Vagina (tissue), 2 donors: ENCODE measurements around the gene CCSER1. TPM values are rescaled to one million over a fixed set of nuclear protein-coding genes. Genes with fewer than 3 reads are reported as not detected.

ENCODE experiments used
- DNase-seq, 2 donors: peaks; one replicate each; pipeline ENCODE4 v3.0.0-alpha.2; 2017; ENCODE audit errors: extremely low spot score in 2 of 2
- H3K27ac ChIP-seq: fragments of 200-600 bp; sonication (generic); one replicate; pipeline ENCODE4 v1.5.1; 2019
- H3K27me3 ChIP-seq: fragments of 200-600 bp; sonication (generic); one replicate; pipeline ENCODE4 v1.5.1; 2019
- H3K36me3 ChIP-seq, 2 donors: fragments of 200-600 bp; sonication (generic); one replicate each; pipeline ENCODE4 v1.5.1; 2017 to 2019
- H3K4me1 ChIP-seq: fragments of 200-600 bp; sonication (generic); one replicate; pipeline ENCODE4 v1.5.1; 2019
- H3K4me3 ChIP-seq, 2 donors: fragments of 200-600 bp; sonication (generic); 1 replicate in 1 of 2; 2 replicates in 1 of 2; pipeline ENCODE4 v1.5.1; 2016 to 2019
- H3K9me3 ChIP-seq: fragments of 200-600 bp; sonication (generic); one replicate; pipeline ENCODE4 v1.5.1; 2019
- POLR2A ChIP-seq, 2 donors: fragments of 450-650 bp; IDR thresholded peaks; one replicate each; pipeline ENCODE4 v1.6.1; 2017; ENCODE audit warnings: antibody characterized with exemption in 2 of 2, mild to moderate bottlenecking in 2 of 2, moderate library complexity in 2 of 2
- POLR2AphosphoS5 ChIP-seq, 2 donors: sonication (generic); formaldehyde crosslinking; IDR thresholded peaks; one replicate each; pipeline ENCODE4 v1.9.0; 2017; ENCODE audit warnings: antibody characterized with exemption in 2 of 2, mild to moderate bottlenecking in 2 of 2, low read depth in 1 of 2; ENCODE audit not compliant: insufficient read depth in 1 of 2
- intact Hi-C: fragments of 100-400 bp; cut with DNase I; formaldehyde crosslinking; loops from one replicate; pipeline ENCODE4 v1.15.1; 2023
- total RNA-seq: library from RNA; depleted of rRNA; stranded (reverse); fragments of >200 nt; gene quantifications from one replicate; pipeline ENCODE4 v1.2.3, GENCODE V29; 2016
- TF ChIP-seq, protein P1 (sequence below), 3 experiments: fragments of 450-650 bp in 2 of 3; fragments of 200-600 bp in 1 of 3; sonication (generic) in 1 of 3; IDR thresholded peaks; one replicate each; pipeline ENCODE4 v1.5.1; 2017 to 2019; ENCODE audit warnings: antibody characterized with exemption in 3 of 3, mild to moderate bottlenecking in 2 of 3, moderate library complexity in 2 of 3

Gene CCSER1
- total RNA-seq, 1 donor from 2014 or later: 8.1 TPM

DNA sequence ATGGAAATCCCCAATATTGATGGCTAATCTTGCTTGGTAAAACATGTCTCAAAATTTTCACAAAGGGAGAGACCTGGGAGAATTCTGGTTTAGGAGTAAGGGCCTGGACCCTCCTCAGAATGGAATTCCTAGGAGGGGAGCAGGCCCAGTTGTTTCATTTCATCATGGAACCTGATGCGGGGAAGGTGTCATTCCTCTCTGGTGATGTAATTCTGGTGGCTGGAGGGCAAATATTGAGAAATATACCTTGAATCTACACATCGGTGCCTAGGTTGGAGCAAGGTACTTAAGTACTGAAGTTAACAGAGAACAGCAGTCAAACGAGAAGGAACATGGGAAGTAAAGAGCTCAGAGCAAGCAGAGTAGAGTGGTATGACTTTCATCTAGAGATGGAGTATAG is 23.2 kb upstream of the CCSER1 start:
- no peak for DNase-seq
- H3K27ac ChIP-seq: no peak overlapping the region
- intact Hi-C loops: no loop called here
- H3K9me3 ChIP-seq: no peaks in the 10 kb centered on the region
- TF ChIP-seq, protein P1, sequence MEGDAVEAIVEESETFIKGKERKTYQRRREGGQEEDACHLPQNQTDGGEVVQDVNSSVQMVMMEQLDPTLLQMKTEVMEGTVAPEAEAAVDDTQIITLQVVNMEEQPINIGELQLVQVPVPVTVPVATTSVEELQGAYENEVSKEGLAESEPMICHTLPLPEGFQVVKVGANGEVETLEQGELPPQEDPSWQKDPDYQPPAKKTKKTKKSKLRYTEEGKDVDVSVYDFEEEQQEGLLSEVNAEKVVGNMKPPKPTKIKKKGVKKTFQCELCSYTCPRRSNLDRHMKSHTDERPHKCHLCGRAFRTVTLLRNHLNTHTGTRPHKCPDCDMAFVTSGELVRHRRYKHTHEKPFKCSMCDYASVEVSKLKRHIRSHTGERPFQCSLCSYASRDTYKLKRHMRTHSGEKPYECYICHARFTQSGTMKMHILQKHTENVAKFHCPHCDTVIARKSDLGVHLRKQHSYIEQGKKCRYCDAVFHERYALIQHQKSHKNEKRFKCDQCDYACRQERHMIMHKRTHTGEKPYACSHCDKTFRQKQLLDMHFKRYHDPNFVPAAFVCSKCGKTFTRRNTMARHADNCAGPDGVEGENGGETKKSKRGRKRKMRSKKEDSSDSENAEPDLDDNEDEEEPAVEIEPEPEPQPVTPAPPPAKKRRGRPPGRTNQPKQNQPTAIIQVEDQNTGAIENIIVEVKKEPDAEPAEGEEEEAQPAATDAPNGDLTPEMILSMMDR (IDR thresholded peaks at IDR 0.05): no peak
- no peak for TF ChIP-seq POLR2AphosphoS5 (IDR thresholded peaks at IDR 0.05; ENCODE audit: insufficient read depth in 1 of 2, low read depth in 1 of 2)
- no peak for TF ChIP-seq POLR2A (IDR thresholded peaks at IDR 0.05)
- H3K4me3 ChIP-seq: no peak overlapping the region
- no peaks in the 10 kb centered on the region for H3K4me1 ChIP-seq
- no peaks in the 10 kb centered on the region for H3K36me3 ChIP-seq
- H3K27me3 ChIP-seq: no peaks in the 10 kb centered on the region

DNA sequence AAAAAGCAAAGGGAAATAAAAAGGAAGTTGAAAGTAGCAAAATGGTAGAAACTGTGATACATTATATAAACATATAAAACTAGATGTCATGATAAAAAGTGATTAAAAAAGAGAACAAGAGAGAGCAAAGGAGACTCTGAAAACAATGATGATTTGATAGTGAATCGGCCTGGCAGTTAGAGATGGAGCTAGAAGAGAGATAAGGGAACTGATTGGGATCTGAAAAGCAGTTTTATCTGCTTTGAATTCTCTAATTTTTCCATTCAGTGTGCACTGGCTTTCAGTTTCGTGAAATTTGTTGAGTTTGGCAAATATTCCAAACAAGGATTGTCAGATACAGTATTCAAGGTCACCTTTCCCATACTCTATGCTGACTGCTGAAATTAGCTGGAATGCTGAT is 21.9 kb upstream of the CCSER1 start:
- H3K4me1 ChIP-seq: no peaks in the 10 kb centered on the region
- H3K27me3 ChIP-seq: no peaks in the 10 kb centered on the region
- intact Hi-C loops: no loop called here
- H3K36me3 ChIP-seq: no peaks in the 10 kb centered on the region
- no peak for TF ChIP-seq POLR2AphosphoS5 (IDR thresholded peaks at IDR 0.05; ENCODE audit: insufficient read depth in 1 of 2, low read depth in 1 of 2)
- no peak for TF ChIP-seq POLR2A (IDR thresholded peaks at IDR 0.05)
- TF ChIP-seq, protein P1 (IDR thresholded peaks at IDR 0.05): no peak
- no peak overlapping the region for H3K4me3 ChIP-seq
- H3K9me3 ChIP-seq: no peaks in the 10 kb centered on the region
- DNase-seq: no peak
- no peak overlapping the region for H3K27ac ChIP-seq

DNA sequence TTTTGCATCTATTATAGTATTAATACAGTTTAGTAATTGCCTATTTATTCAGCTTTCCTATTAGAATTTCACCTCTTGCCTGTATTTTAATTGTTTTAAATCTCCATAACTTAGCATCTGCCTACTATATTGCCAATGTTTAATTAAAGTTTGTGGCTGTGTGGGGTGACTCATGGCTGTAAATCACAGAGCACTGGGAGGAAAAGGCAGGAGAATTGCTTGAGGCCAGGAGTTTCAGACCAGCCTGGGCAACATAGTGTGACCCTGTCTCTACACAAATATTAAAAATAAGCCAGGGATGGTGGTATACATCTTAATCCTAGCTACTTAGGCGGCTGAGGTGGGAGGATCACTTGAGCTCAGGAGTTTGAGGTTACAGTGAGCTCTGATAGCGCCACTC is 14.5 kb upstream of the CCSER1 start:
- Histone ChIP-seq H3K27ac (no peak overlapping the region), H3K4me3 (no peak overlapping the region), H3K4me1 (no peaks in the 10 kb centered on the region), H3K36me3 (no peaks in the 10 kb centered on the region), H3K27me3 (no peaks in the 10 kb centered on the region), H3K9me3 (no peaks in the 10 kb centered on the region)
- intact Hi-C loops: no loop called here
- TF ChIP-seq POLR2A (IDR thresholded peaks at IDR 0.05): no peak
- TF ChIP-seq, protein P1 (IDR thresholded peaks at IDR 0.05): no peak
- no peak for TF ChIP-seq POLR2AphosphoS5 (IDR thresholded peaks at IDR 0.05; ENCODE audit: insufficient read depth in 1 of 2, low read depth in 1 of 2)
- DNase-seq: no peak

DNA sequence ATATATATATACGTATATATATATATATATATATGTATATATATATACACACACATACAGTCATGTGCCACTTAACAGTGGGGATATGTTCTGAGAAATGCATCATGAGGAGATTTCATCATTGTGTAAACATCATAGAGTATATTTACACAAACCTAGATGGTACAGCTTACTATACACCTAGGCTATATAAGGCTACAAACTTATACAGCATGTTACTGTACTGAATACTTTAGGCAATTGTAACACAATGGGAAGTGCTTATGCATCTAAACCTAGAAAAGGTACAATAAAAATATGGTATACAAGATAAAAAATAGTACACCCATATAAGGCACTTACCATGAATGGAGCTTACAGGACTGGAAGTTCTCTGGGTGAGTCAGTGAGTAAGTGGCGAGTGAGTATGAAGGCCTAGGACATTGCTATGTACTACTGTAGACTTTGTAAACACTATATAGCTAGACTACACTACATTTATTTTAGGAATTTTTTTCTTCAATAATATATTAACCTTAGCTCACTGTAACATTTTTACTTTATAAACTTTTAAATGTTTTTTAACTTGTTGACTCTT is 13.2 kb upstream of the CCSER1 start:
- Histone ChIP-seq H3K27ac (no peak overlapping the region), H3K9me3 (no peaks in the 10 kb centered on the region), H3K36me3 (no peaks in the 10 kb centered on the region), H3K4me3 (no peak overlapping the region), H3K27me3 (no peaks in the 10 kb centered on the region), H3K4me1 (no peaks in the 10 kb centered on the region)
- intact Hi-C loops: no loop called here
- TF ChIP-seq POLR2AphosphoS5 (IDR thresholded peaks at IDR 0.05; ENCODE audit: insufficient read depth in 1 of 2, low read depth in 1 of 2) (no peak), POLR2A (IDR thresholded peaks at IDR 0.05) (no peak)
- TF ChIP-seq, protein P1 (IDR thresholded peaks at IDR 0.05): no peak
- DNase-seq: no peak

DNA sequence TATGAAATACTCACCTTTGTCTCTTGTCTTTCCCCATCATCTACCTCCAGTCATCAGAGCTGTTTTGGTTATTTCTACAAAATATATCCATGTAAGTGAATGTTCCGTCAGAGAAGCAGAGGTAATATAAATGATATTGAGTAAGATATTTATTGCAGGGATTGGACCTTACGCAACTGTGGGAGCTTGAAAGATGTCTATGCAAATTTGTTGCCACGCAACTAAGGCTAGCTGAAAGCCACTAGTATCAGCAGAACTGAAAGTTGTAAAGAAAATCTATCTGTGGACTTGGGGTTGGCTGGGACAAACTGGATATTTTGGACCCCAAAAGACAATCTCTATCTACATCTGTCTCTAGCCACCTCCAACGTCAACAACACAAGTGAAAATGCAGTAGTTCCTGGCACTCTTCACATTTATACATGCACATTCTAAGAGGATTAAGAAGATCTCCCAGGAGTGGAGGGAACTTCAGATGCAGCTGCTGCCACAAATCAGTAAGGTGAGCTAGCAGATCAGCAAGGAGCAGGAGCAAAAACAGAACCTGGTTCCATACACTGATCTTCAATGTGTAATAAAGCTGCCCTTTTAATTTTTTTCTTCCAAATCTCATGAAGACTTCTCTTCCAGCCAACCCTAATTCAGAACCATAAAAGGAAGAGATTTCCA is 8.5 kb upstream of the CCSER1 start:
- TF ChIP-seq, protein P1 (IDR thresholded peaks at IDR 0.05): no peak
- TF ChIP-seq POLR2A (IDR thresholded peaks at IDR 0.05) (no peak), POLR2AphosphoS5 (IDR thresholded peaks at IDR 0.05; ENCODE audit: insufficient read depth in 1 of 2, low read depth in 1 of 2) (no peak)
- no peak for DNase-seq
- no peaks in the 10 kb centered on the region for H3K4me1 ChIP-seq
- no peaks in the 10 kb centered on the region for H3K9me3 ChIP-seq
- H3K36me3 ChIP-seq: no peaks in the 10 kb centered on the region
- H3K4me3 ChIP-seq: no peak overlapping the region
- intact Hi-C loops: no loop called here
- H3K27ac ChIP-seq: no peak overlapping the region
- H3K27me3 ChIP-seq: no peaks in the 10 kb centered on the region
